Thoracic aorta (tissue), 2 donors: ENCODE data around the gene BICD1. TPM values are rescaled to one million over a fixed set of nuclear protein-coding genes. Genes with fewer than 3 reads are reported as not detected.
"Not testable (repeated sequence)": the region's sequence is repeated elsewhere in the genome, so short reads cannot be mapped to it uniquely, and the experiment has no call there.

Experiments used
- ATAC-seq: fragments of 150-250 bp; one replicate; pipeline ENCODE4 v1.8.0; 2017; ENCODE audit warnings: low read depth; ENCODE audit not compliant: insufficient number of reproducible peaks, low FRiP score
- DNase-seq: peaks from one replicate; pipeline ENCODE4 v3.0.0-alpha.2; 2020; ENCODE audit warnings: low spot score
- H3K27ac ChIP-seq, 2 donors: fragments of 200-600 bp; sonication (generic); 1 replicate in 1 of 2; 2 replicates in 1 of 2; pipeline ENCODE4 v1.5.1; 2016; ENCODE audit warnings: mild to moderate bottlenecking in 2 of 2, moderate library complexity in 2 of 2
- H3K27me3 ChIP-seq: fragments of 200-600 bp; sonication (generic); replicated peaks from 2 replicates; pipeline ENCODE4 v1.6.0; 2016; ENCODE audit warnings: mild to moderate bottlenecking; ENCODE audit not compliant: insufficient read depth
- H3K36me3 ChIP-seq: fragments of 200-600 bp; sonication (generic); one replicate; pipeline ENCODE4 v1.5.1; 2016
- H3K4me1 ChIP-seq, 2 donors: fragments of 200-600 bp; sonication (generic); 1 replicate in 1 of 2; 2 replicates in 1 of 2; pipeline versions ENCODE4 v1.5.1 to v1.6.0; 2016; ENCODE audit warnings: low read depth in 2 of 2, mild to moderate bottlenecking in 1 of 2; ENCODE audit not compliant: control insufficient read depth in 1 of 2
- H3K4me3 ChIP-seq: fragments of 200-600 bp; sonication (generic); 2 replicates; pipeline ENCODE4 v1.5.1; 2016; ENCODE audit warnings: mild to moderate bottlenecking
- H3K9me3 ChIP-seq: fragments of 200-600 bp; sonication (generic); 2 replicates; pipeline ENCODE4 v1.5.1; 2016
- total RNA-seq, 2 donors: library from RNA; depleted of rRNA; stranded (reverse); fragments of >200 nt; gene quantifications; one replicate each; pipeline versions ENCODE4 v1.1.0 to v1.2.3, GENCODE V29; 2016
- TF ChIP-seq, protein P1 (sequence below): fragments of 200-600 bp; sonication (generic); IDR thresholded peaks from one replicate; pipeline ENCODE4 v1.5.1; 2019; ENCODE audit warnings: antibody characterized with exemption

Gene BICD1
- total RNA-seq, 2 donors from 2014 or later, result 18.7 to 44.7 TPM

DNA sequence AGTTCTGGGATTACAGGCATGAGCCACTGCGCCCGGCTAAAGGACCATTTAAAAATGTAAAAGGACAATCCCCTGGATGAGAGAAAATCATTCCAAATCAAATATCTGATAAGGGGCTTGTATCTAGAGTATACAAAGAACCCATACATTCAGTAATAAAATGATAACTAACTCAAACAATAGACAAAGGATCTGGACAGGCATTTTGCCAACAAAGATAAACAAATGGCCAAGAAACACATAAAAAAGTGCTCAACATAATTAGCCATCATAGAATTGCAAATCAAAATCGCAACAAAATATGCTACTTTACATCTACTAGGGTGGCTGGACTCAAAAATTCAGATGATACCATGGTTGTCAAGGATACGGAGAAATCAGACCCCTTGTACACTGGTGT is 8.5 kb upstream of the BICD1 start:
- ATAC-seq (no peak), DNase-seq (no peak)
- no peaks in the 10 kb centered on the region for H3K4me1 ChIP-seq
- H3K36me3 ChIP-seq, result no peaks in the 10 kb centered on the region
- TF ChIP-seq, protein P1, sequence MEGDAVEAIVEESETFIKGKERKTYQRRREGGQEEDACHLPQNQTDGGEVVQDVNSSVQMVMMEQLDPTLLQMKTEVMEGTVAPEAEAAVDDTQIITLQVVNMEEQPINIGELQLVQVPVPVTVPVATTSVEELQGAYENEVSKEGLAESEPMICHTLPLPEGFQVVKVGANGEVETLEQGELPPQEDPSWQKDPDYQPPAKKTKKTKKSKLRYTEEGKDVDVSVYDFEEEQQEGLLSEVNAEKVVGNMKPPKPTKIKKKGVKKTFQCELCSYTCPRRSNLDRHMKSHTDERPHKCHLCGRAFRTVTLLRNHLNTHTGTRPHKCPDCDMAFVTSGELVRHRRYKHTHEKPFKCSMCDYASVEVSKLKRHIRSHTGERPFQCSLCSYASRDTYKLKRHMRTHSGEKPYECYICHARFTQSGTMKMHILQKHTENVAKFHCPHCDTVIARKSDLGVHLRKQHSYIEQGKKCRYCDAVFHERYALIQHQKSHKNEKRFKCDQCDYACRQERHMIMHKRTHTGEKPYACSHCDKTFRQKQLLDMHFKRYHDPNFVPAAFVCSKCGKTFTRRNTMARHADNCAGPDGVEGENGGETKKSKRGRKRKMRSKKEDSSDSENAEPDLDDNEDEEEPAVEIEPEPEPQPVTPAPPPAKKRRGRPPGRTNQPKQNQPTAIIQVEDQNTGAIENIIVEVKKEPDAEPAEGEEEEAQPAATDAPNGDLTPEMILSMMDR, result no peak
- no peak overlapping the region for H3K4me3 ChIP-seq
- H3K27ac ChIP-seq, result no peak overlapping the region
- no peaks in the 10 kb centered on the region for H3K27me3 ChIP-seq
- H3K9me3 ChIP-seq, result no peaks in the 10 kb centered on the region

DNA sequence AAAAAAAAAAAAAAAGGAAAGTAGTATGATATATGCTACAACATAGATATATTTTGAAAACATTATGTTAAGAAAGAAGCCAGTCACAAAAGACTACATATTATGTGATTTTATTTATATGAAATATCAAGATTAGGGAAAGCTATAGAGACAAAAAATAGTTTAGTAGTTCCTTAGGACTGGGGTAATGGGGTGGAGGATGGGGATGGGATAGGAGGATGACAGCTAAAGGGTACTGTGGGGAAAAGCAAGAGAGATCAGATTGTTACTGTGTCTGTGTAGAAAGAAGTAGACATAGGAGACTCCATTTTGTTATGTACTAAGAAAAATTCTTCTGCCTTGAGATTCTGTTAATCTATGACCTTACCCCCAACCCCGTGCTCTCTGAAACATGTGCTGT is 7.4 kb upstream of the BICD1 start:
- ATAC-seq, DNase-seq, H3K27ac ChIP-seq, H3K4me3 ChIP-seq, H3K27me3 ChIP-seq, H3K9me3 ChIP-seq, H3K36me3 ChIP-seq, H3K4me1 ChIP-seq: not testable (repeated sequence)

DNA sequence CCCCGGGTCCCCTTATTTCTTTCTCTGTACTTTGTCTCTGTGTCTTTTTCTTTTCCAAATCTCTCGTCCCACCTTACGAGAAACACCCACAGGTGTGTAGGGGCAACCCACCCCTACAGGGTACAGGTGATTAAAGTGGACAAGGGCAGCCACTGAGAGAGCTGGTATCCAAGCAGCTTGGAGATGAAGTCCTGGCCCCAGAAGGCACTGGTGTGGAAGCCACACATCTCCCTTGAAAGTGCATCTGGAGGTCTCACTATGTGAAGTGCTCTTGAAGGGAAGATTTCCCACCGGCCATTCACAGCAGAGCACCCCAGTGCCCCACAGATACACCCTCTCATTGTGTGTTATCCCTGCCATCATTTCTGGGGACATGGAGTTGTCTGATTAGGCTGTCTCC is 6.3 kb upstream of the BICD1 start:
- ATAC-seq (no peak), DNase-seq (no peak)
- H3K27me3 ChIP-seq, result no peaks in the 10 kb centered on the region
- TF ChIP-seq, protein P1, result no peak
- no peaks in the 10 kb centered on the region for H3K36me3 ChIP-seq
- H3K4me1 ChIP-seq, result no peaks in the 10 kb centered on the region
- H3K9me3 ChIP-seq, result no peaks in the 10 kb centered on the region
- no peak overlapping the region for H3K27ac ChIP-seq
- no peak overlapping the region for H3K4me3 ChIP-seq

DNA sequence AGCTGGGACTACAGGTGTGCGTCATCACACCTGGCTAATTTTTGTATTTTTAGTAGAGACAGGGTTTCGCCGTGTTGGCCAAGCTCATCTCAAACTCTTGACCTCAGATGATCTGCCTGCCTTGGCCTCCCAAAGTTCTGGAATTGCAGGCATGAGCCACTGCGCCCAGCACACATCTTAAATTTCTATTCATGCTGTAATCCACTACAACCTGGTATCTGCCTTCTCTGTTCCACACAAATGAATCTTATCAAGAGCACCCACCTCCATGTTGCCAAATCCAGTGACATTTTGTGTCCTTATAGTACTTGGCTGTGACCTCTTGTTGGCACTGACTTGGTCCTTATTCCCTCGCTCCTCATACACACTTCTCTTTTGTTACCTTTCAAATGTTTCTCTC is 5.8 kb upstream of the BICD1 start:
- DNase-seq (no peak), ATAC-seq (no peak)
- Histone ChIP-seq H3K27ac (no peak overlapping the region), H3K27me3 (no peaks in the 10 kb centered on the region), H3K36me3 (no peaks in the 10 kb centered on the region), H3K9me3 (no peaks in the 10 kb centered on the region), H3K4me1 (peaks cover 0 to 2% of the 10 kb centered on the region in 2 donors), H3K4me3 (no peak overlapping the region)
- TF ChIP-seq, protein P1, result no peak

DNA sequence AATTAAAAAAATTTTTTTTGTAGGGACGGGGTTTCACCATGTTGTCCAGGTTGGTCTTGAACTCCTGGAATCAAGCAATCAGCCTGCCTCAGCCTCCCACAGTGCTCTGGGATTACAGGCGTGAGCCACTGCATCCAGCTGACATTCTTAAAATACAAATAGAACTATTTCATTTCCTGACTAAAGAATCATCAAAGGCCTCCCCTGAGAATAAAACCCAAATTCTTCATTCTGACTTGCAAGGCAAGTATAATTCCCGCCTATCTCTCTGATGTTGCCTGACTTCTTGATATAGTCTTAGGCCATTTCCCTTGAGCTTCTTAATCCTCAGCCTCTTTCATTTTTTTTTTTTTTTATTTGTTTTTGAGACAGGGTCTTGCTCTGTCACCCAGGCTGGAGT is 4.4 kb upstream of the BICD1 start:
- H3K4me3 ChIP-seq, result no peak overlapping the region
- TF ChIP-seq, protein P1, result no peak
- ATAC-seq (no peak), DNase-seq (no peak)
- H3K27ac ChIP-seq, result no peak overlapping the region
- H3K9me3 ChIP-seq, result no peaks in the 10 kb centered on the region
- no peaks in the 10 kb centered on the region for H3K36me3 ChIP-seq
- H3K27me3 ChIP-seq, result no peaks in the 10 kb centered on the region
- H3K4me1 ChIP-seq, result peaks cover 0 to 6% of the 10 kb centered on the region in 2 donors

DNA sequence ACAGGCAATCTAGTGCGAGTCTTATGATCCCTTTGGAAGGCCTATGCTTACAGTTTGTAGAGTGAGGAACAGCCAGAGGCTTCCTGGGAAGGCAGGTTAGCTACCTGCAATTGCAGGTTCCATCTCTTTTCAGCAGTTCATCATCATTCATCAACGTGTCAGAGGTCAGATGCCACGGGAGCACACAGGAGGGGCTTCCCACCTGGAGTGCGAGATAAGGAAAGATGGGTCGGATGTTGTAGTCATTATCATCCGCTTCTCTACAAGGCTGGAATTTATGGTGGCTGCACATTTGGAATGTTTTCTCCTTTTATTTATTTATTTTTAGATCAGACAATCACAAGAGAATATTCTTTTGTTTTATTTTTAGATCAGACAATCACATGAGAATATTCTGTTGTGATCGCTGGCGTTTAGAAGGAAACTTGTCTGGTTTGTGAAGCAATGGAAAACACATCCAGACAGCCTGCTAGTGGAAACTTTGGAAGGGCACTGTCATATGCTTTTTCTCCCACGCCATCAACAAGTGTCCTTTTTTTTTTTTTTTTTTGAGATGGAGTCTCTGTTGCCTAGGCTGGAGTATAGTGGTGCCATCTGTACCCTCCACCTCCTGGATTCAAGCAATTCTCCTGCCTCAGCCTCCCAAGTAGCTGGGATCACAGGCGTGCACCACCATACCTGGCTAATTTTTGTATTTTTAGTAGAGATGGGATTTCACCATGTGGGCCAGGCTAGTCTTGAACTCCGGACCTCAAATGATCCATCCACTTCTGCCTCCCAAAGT is 1.9 kb upstream of the BICD1 start:
- Histone ChIP-seq H3K9me3 (no peaks in the 10 kb centered on the region), H3K27ac (no peak overlapping the region), H3K4me3 (no peak overlapping the region), H3K27me3 (no peaks in the 10 kb centered on the region), H3K36me3 (no peaks in the 10 kb centered on the region), H3K4me1 (peaks cover 3 to 21% of the 10 kb centered on the region in 2 donors)
- ATAC-seq (no peak), DNase-seq (no peak)
- TF ChIP-seq, protein P1, result no peak
